Tibial nerve (tissue), 4 donors: Measurements from ENCODE around the gene CD209.

ENCODE experiments used
- CTCF ChIP-seq, 5 experiments: fragments of 200-600 bp in 3 of 5; fragments of 450-650 bp in 2 of 5; sonication (generic) in 3 of 5; IDR thresholded peaks; one replicate each; pipeline ENCODE4 v1.5.1; 2016 to 2019; ENCODE audit warnings: antibody characterized with exemption in 5 of 5, mild to moderate bottlenecking in 3 of 5, moderate library complexity in 2 of 5
- EP300 ChIP-seq, 2 donors: sonication (generic); formaldehyde crosslinking; IDR thresholded peaks; one replicate each; pipeline ENCODE4 v1.6.1; 2017; ENCODE audit warnings: antibody characterized with exemption in 2 of 2, mild to moderate bottlenecking in 1 of 2

- no peak for TF ChIP-seq EP300 (IDR thresholded peaks at IDR 0.05)
- TF ChIP-seq CTCF (IDR thresholded peaks at IDR 0.05) = no peak
These were observed 1.4 kb upstream of the CD209 start for GRCh38 chr19:7748756-7749155.
